ENCODE data around the gene DRD2.

DNA sequence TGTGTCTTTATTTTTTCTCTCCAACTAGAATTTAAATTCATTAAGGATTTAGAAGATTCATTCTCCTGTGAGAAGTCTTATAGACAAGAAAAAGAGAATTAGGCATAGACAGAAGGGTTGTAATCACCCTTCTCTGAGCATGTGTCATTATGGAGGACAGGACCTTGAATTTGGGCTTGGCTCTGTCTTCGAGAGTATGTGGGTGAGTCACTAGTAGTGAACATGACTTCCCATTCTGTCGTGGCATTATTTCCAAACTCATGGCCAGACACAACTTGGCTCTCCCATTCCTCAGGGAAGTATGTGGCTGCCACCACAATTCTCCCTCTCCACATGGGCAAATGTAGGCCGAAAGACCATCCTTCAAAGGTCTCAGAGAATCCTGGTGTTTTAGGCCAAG lies 101.9 kb downstream of the DRD2 start:
- TF ChIP-seq, protein P1, sequence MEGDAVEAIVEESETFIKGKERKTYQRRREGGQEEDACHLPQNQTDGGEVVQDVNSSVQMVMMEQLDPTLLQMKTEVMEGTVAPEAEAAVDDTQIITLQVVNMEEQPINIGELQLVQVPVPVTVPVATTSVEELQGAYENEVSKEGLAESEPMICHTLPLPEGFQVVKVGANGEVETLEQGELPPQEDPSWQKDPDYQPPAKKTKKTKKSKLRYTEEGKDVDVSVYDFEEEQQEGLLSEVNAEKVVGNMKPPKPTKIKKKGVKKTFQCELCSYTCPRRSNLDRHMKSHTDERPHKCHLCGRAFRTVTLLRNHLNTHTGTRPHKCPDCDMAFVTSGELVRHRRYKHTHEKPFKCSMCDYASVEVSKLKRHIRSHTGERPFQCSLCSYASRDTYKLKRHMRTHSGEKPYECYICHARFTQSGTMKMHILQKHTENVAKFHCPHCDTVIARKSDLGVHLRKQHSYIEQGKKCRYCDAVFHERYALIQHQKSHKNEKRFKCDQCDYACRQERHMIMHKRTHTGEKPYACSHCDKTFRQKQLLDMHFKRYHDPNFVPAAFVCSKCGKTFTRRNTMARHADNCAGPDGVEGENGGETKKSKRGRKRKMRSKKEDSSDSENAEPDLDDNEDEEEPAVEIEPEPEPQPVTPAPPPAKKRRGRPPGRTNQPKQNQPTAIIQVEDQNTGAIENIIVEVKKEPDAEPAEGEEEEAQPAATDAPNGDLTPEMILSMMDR (IDR thresholded peaks at IDR 0.05 in 4 of 5, conservative IDR thresholded peaks at IDR 0.05 in 1 of 5): no peak
- TF ChIP-seq POLR2A (IDR thresholded peaks at IDR 0.05): no peak

All from gastrocnemius medialis (tissue), 4 donors.